ENCODE data around the gene RABGAP1L.

The RABGAP1L gene

GRCh38 chr1:174743654-174744561 lies 584.6 kb downstream of the RABGAP1L start:
- no peaks in the 10 kb centered on the region for H3K36me3 Mint-ChIP-seq (ENCODE audit: low read depth)
- peak; percentile 67 to 77 (median 68) for TF ChIP-seq CTCF (IDR thresholded peaks at IDR 0.05; ENCODE audit: unreplicated experiment in 3 of 3)
- no peak overlapping the region for H3K27ac Mint-ChIP-seq
- H3K4me1 Mint-ChIP-seq = no peaks in the 10 kb centered on the region
- H3K9me3 Mint-ChIP-seq = no peaks in the 10 kb centered on the region
- H3K27me3 Mint-ChIP-seq (ENCODE audit: low read depth) = no peaks in the 10 kb centered on the region
- no peak overlapping the region for H3K4me3 Mint-ChIP-seq

DNA sequence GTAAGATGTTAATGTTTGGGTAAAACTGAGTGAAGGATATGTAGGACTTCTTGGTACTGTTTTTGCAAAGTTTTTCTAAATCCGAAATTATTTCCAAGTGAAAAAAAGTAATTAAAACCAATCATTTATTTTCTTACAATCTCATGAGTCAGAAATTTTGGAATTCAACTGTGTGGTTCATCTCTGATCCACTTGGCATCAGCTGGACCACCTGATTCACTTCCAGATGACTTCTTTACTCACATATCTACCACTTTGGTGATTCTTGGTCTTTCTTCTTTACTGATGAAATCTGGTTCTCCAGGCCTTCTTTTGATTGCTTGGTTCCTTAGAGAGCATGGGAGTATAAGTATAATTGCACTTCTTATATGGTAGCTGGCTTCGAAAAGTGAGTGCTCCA lies 585.6 kb downstream of the RABGAP1L start:
- no peaks in the 10 kb centered on the region for H3K9me3 Mint-ChIP-seq
- no peaks in the 10 kb centered on the region for H3K4me1 Mint-ChIP-seq
- H3K27ac Mint-ChIP-seq = no peak overlapping the region
- no peaks in the 10 kb centered on the region for H3K36me3 Mint-ChIP-seq (ENCODE audit: low read depth)
- no peak overlapping the region for H3K4me3 Mint-ChIP-seq
- no peak for TF ChIP-seq CTCF (IDR thresholded peaks at IDR 0.05; ENCODE audit: unreplicated experiment in 3 of 3)
- H3K27me3 Mint-ChIP-seq (ENCODE audit: low read depth) = no peaks in the 10 kb centered on the region

DNA sequence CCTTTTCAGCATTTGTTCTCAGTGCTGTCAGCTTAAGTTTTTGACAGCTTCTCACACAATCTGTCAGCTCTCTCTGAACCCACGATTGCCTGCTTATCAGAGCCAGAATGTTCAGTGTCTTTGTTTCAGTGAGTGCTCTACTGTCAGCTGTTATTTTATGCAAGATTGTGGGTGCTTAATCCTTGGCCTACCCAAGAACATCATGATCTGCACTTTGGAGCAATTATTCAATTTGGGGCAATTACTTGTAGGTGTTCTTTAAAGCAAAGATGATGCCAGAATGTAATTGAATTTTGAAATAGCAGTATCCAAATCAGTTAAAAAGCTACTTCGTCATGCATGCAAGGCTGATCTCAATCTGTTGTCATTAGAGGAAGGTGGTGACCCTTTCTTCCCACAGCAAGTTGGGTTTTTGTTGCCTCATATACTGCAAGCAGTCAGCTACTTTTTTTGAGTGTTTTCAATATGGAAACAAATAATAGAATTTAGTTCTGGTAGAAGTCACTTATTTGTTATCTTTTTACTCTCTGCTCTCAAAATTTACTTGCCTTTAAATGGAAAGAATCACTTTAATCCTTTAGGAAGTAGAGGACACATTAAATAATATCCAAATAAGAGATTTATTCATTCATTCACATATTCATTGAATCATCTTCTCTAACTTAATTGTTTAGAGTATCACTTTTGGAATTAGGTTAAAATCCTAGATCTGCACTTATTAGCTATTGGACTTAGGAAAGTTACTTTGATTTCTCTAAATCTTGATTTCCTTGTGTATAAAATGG lies 586.9 kb downstream of the RABGAP1L start:
- Mint-ChIP-seq H3K4me3 (no peak overlapping the region), H3K36me3 (ENCODE audit: low read depth) (no peaks in the 10 kb centered on the region), H3K9me3 (no peaks in the 10 kb centered on the region), H3K27ac (no peak overlapping the region), H3K27me3 (ENCODE audit: low read depth) (no peaks in the 10 kb centered on the region), H3K4me1 (no peaks in the 10 kb centered on the region)
- no peak for TF ChIP-seq CTCF (IDR thresholded peaks at IDR 0.05; ENCODE audit: unreplicated experiment in 3 of 3)

DNA sequence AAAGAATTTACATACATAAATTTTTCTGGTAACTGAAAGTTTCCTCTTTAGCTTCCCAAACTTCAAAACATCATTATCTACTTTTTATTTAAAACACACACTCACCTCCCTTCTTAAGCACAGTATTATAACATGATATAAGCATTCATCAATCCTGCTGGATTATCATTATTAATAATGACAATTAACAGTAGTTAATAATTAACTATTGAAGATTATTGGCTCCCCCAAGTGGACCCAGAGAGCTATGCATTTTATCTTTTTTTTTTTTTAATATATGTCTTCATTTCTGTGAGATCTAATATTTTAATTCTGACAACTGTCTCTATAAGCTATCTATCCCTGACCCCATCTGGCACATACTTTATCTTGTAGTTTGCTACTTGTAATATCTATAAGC lies 588.3 kb downstream of the RABGAP1L start:
- Mint-ChIP-seq H3K4me3 (no peak overlapping the region), H3K27me3 (ENCODE audit: low read depth) (no peaks in the 10 kb centered on the region), H3K4me1 (no peaks in the 10 kb centered on the region), H3K36me3 (ENCODE audit: low read depth) (no peaks in the 10 kb centered on the region), H3K27ac (no peak overlapping the region), H3K9me3 (no peaks in the 10 kb centered on the region)
- peak in 1 of 3 experiments; percentile 28 for TF ChIP-seq CTCF (IDR thresholded peaks at IDR 0.05; ENCODE audit: unreplicated experiment in 3 of 3)

DNA sequence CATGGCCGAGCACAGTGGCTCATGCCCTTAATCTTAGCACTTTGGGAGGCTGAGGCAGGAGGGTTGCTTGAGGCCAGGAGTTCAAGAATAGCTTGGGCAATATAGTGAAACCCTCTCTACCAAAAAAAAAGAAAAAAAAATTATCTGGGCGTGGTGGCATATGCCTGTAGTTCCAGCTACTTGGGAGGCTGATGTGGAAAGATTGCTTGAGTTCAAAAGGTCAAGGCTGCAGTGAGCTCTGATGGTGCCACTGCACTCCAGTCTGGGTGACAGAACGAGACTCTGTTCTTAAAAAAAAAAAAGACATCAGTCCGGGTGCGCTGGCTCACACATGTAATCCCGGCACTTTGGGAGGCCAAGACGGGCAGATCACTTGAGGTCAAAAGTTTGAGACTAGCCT lies 589.3 kb downstream of the RABGAP1L start:
- Mint-ChIP-seq H3K9me3 (no peaks in the 10 kb centered on the region), H3K36me3 (ENCODE audit: low read depth) (no peaks in the 10 kb centered on the region), H3K27ac (no peak overlapping the region), H3K4me1 (no peaks in the 10 kb centered on the region), H3K27me3 (ENCODE audit: low read depth) (no peaks in the 10 kb centered on the region), H3K4me3 (no peak overlapping the region)
- no peak for TF ChIP-seq CTCF (IDR thresholded peaks at IDR 0.05; ENCODE audit: unreplicated experiment in 3 of 3)
